Measurements from ENCODE around the gene GAGE10. TPM values are rescaled to one million over a fixed set of nuclear protein-coding genes. Genes with fewer than 3 reads are reported as not detected.

Gene GAGE10
- total and polyA plus RNA-seq, 2 donors (not counting 3 experiments of a cell fraction or from before 2014, with no cell fraction given): not detected

DNA sequence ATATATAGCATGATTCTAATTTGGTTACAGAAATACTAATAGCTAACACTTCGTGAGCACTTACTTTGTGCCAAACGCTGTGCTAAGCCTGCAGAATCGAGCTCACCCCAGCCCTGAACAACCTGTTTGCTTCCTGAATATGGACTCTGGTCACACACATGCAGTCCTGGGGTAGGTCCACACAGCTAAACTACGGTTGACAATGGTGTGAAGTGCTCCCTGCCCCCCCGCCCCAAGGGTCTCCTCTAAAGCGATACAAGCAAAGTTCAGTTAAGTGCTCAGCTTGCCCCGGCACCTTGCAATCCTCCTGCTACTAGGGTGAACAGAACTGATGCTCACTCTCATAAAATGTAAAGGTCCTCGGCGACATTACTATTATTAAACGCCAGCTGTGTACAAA is 39.8 kb upstream of the GAGE10 start:
- BruUV-seq (replicated peaks): no TSS peak
- CTCF ChIA-PET: interaction anchor here (1.0 kb wide), 1 partner anchor 71 kb away, joined by 3 read pairs; no protein-coding TSS in a partner anchor
- TF ChIP-seq FOS (IDR thresholded peaks at IDR 0.05; ENCODE audit: borderline replicate concordance, insufficient read depth, low read length) (no peak), MAX (IDR thresholded peaks at IDR 0.05; ENCODE audit: insufficient read depth, insufficient read length) (no peak), POLR2AphosphoS5 (IDR thresholded peaks at IDR 0.05; ENCODE audit: insufficient read depth, low read depth, low read length) (no peak), POLR2A (IDR thresholded peaks at IDR 0.05; ENCODE audit: low read depth, low read length) (no peak), GATA2 (IDR thresholded peaks at IDR 0.05; ENCODE audit: insufficient read depth, insufficient read length, low read depth, low read length) (no peak), MYC (IDR thresholded peaks at IDR 0.05; ENCODE audit: low read depth, low read length) (no peak), JUN (IDR thresholded peaks at IDR 0.05; ENCODE audit: borderline replicate concordance, insufficient read depth, insufficient read length, low read depth) (no peak), EZH2 (IDR thresholded peaks at IDR 0.05; ENCODE audit: borderline replicate concordance, low read depth, low read length, severe bottlenecking) (no peak)
- TF ChIP-seq, protein P1, sequence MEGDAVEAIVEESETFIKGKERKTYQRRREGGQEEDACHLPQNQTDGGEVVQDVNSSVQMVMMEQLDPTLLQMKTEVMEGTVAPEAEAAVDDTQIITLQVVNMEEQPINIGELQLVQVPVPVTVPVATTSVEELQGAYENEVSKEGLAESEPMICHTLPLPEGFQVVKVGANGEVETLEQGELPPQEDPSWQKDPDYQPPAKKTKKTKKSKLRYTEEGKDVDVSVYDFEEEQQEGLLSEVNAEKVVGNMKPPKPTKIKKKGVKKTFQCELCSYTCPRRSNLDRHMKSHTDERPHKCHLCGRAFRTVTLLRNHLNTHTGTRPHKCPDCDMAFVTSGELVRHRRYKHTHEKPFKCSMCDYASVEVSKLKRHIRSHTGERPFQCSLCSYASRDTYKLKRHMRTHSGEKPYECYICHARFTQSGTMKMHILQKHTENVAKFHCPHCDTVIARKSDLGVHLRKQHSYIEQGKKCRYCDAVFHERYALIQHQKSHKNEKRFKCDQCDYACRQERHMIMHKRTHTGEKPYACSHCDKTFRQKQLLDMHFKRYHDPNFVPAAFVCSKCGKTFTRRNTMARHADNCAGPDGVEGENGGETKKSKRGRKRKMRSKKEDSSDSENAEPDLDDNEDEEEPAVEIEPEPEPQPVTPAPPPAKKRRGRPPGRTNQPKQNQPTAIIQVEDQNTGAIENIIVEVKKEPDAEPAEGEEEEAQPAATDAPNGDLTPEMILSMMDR (IDR thresholded peaks at IDR 0.05; ENCODE audit: extremely low read depth in 1 of 2, insufficient read depth in 1 of 2, low read depth in 1 of 2, low read length in 2 of 2): no peak
- H3K27me3 ChIP-seq (ENCODE audit: control insufficient read depth in 2 of 2, insufficient read depth in 2 of 2, low read length in 2 of 2): no peaks in the 10 kb centered on the region
- intact Hi-C loops (cut with micrococcal nuclease) (loop anchor here (10.0 kb wide), 1 partner anchor 369 kb away; the partner anchor contains the start of genes PQBP1 and TIMM17B), dilution Hi-C loops (cut with MboI; ENCODE audit: extremely low pct_ligation_motif_present, low sequenced_read_pairs) (no loop called here)
- H3K9ac ChIP-seq (replicated peaks; ENCODE audit: extremely low read depth, insufficient read depth, low read length): no peak overlapping the region
- DNase-seq (ENCODE audit: low read depth, low spot score): no peak
- no peak for FAIRE-seq
- no peaks in the 10 kb centered on the region for H3K36me3 ChIP-seq (ENCODE audit: control insufficient read depth in 2 of 2, extremely low read depth in 1 of 2, insufficient read depth in 2 of 2, low read length in 2 of 2)
- no peak overlapping the region for H3K4me2 ChIP-seq (ENCODE audit: insufficient read depth, low read length)
- no peak overlapping the region for H3K4me3 ChIP-seq (replicated peaks in 1 of 3; ENCODE audit: insufficient read depth in 1 of 3, low read depth in 1 of 3, low read length in 3 of 3)
- H2AFZ ChIP-seq (ENCODE audit: low read depth, low read length): no peak overlapping the region
- POLR2A ChIA-PET: no interaction called here
- H3K4me1 ChIP-seq (ENCODE audit: control insufficient read depth, extremely low read depth, insufficient read depth, low read length): no peaks in the 10 kb centered on the region
- H3K9me3 ChIP-seq (replicated peaks; ENCODE audit: control insufficient read depth, insufficient read depth, low read length): no peaks in the 10 kb centered on the region
- H4K20me1 ChIP-seq (replicated peaks; ENCODE audit: control insufficient read depth, extremely low read depth, insufficient read depth, low read length): no peaks in the 10 kb centered on the region
- H3K9me1 ChIP-seq (replicated peaks; ENCODE audit: control insufficient read depth, extremely low read depth, insufficient read depth, low read length): no peaks in the 10 kb centered on the region
- H3K79me2 ChIP-seq (ENCODE audit: control insufficient read depth, insufficient read depth, low read length): no peaks in the 10 kb centered on the region
- no peak overlapping the region for H3K27ac ChIP-seq (ENCODE audit: insufficient read depth, low read depth, low read length)
